NOMO-1 treated with DMSO at 0.1 percent for 48 hours (cell line): ENCODE data around the gene RDH12.
"Not testable (repeated sequence)": the region's sequence is repeated elsewhere in the genome, so short reads cannot be mapped to it uniquely, and the experiment has no call there.

Experiments
- DNase-seq: peaks from one replicate; lab custom pipeline; 2025; ENCODE audit not compliant: unreplicated experiment; lab: John Stamatoyannopoulos, UW

RDH12 gene

GRCh38 chr14:67704484-67705089 lies 2.9 kb downstream of the RDH12 start:
- peak; percentile 68 for DNase-seq

- DNase-seq: no peak
These were observed 3.5 kb downstream of the RDH12 start for GRCh38 chr14:67705211-67705610.

GRCh38 chr14:67709346-67709745 lies 7.7 kb downstream of the RDH12 start:
- not testable (repeated sequence) for DNase-seq

- DNase-seq: not testable (repeated sequence)
These were observed 8.1 kb downstream of the RDH12 start for GRCh38 chr14:67709796-67710195.

GRCh38 chr14:67710209-67710608 lies 8.5 kb downstream of the RDH12 start:
- DNase-seq: no peak

GRCh38 chr14:67717048-67717447 lies 15.4 kb downstream of the RDH12 start:
- DNase-seq: no peak

- no peak for DNase-seq
These were observed 16.6 kb downstream of the RDH12 start for GRCh38 chr14:67718265-67718664.

GRCh38 chr14:67719385-67719784 lies 17.7 kb downstream of the RDH12 start:
- DNase-seq: not testable (repeated sequence)

GRCh38 chr14:67719866-67720265 lies 18.2 kb downstream of the RDH12 start:
- DNase-seq: no peak

- DNase-seq: no peak
These were observed 20.2 kb downstream of the RDH12 start for GRCh38 chr14:67721875-67722274.

GRCh38 chr14:67722293-67722692 lies 20.6 kb downstream of the RDH12 start:
- no peak for DNase-seq

GRCh38 chr14:67725171-67725570 lies 23.5 kb downstream of the RDH12 start:
- DNase-seq: no peak

- DNase-seq: no peak
These were observed 25.7 kb downstream of the RDH12 start for GRCh38 chr14:67727361-67727760.

- DNase-seq: no peak
These were observed 26.6 kb downstream of the RDH12 start for GRCh38 chr14:67728258-67728657.

GRCh38 chr14:67729072-67729885 lies 27.6 kb downstream of the RDH12 start:
- DNase-seq: no peak

- DNase-seq: no peak
These were observed 31.9 kb downstream of the RDH12 start for GRCh38 chr14:67733616-67734015.

- DNase-seq: no peak
These were observed 33.0 kb downstream of the RDH12 start for GRCh38 chr14:67734675-67735074.

GRCh38 chr14:67735336-67736147 lies 33.9 kb downstream of the RDH12 start:
- no peak for DNase-seq

- DNase-seq: no peak
These were observed 35.1 kb downstream of the RDH12 start for GRCh38 chr14:67736771-67737170.

GRCh38 chr14:67738740-67739504 lies 37.2 kb downstream of the RDH12 start:
- peak; percentile 49 for DNase-seq

GRCh38 chr14:67744046-67744445 lies 42.4 kb downstream of the RDH12 start:
- DNase-seq: no peak
